ENCODE results near the gene P3R3URF.

Gene P3R3URF

DNA sequence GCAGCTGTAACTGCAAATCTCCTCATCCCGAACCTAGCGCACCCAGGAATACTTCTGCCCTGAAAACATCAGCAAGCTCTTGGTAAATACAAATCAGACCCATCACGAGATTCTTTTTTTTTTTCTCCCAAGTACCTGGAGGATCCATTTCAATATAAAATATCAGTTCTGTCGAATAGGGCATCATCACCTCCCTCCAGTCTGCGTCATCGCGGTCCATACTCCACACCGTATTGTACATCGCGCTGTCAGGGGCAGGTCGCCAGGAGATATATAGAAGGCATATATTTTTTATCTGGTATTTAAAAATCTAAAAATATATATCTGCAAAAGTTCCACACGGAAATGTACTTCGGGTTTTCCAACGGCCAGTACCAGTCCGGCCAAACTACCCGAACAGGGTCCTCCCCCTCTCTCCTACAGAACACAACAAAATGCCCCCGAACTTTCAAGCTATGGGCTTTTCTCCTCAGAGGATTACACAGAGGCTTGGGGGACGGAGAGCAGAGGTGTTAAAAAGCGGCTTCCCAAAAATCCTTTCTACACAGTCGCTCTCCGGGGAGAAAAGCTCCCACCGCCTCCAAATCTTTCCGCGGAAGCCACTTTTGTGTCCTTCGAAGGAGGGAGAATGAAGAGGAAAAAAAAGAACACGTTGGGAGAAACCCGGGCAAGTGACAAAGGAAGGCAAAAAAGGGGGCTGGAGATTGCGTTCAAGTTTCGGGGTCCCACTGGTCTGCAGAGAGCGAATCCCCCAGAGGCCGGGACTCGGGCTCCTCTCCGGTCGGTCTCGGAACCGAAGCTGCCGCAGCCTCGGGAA lies 44.4 kb downstream of the P3R3URF start:
- peak in 1 of 2 donors; percentile 17 for DNase-seq

DNA sequence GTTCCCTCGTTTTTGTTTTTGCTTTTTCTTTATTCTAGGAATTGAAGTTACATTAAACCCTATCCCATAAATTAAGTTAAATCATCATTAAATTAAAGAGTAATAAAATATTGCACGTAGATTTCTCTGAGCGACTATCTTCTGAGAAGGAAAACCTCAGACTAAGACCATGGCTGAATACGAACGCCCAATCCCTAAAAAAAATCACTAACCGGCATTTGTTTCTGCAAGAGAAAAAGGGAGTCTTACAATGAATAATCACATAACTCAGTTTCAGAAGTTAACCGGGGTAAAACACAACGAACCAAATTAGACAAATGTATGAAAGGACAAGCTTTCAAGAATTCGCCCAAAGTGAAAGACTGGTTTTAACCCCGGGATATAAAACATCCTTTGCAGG lies 45.2 kb downstream of the P3R3URF start:
- DNase-seq, result no peak

DNA sequence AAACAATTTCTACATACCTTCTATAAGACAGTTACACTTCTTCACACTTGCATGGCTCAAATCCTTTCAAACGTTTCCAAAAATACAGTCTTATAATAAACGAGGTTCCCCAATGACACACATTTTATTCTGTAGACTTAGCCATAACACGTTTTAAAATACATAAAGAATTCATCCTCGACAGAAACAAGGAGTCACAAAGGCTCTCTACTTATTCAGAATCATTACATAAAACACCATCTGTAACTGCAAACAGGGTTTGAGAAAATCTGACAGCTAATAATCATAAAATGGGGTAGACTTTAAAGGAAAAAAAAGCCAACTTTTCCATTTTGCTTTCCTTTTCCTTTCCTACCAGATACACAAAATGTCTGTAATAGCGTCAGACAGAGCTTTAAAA lies 45.7 kb downstream of the P3R3URF start:
- DNase-seq, result no peak

DNA sequence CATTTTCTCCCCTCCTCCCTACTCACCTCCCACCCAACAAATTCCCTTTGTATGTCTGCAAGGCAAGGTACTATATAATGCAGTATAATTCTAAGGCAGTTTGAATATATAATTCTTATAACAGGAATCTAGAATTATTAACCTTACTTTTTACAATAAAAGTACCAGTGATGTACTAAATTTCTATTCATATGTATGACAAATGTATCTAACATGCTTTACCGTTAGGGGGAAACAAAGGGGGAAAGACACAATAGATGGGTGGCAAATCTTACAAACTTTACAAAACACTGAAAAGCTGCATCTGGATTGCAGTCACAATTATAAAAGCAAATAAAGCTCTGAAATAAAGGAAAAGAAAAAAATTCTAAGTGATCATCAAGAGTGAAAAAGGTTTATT lies 46.2 kb downstream of the P3R3URF start:
- no peak for DNase-seq

DNA sequence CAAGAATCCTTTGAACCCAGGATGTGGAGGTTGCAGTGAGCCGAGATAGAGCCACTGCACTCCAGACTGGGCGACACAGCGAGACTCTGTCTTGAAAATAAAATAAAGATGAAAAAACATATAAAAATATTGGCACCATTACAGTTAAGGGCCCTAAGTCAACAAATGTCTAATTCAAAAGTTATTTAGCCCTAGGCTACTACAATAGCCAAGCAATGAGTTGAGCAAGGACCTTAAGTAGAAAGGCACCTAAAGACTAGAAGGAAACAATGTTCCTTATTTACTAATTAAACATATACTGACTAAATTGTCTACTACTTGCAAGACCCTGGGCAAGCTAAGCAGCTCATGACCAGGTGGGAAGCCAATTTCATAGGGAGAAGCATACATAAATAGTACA lies 47.9 kb downstream of the P3R3URF start:
- no peak for DNase-seq
